Calu3 (cell line): Measurements from ENCODE around the gene CD274. TPM values are rescaled to one million over a fixed set of nuclear protein-coding genes. Genes with fewer than 3 reads are reported as not detected.

Experiments
- Bru-seq: library from RNA; stranded (reverse); fragments of 400-500 nt; gene quantifications from one replicate; lab custom pipeline; 2021; lab: Mats Ljungman, UMichigan
- BruChase-seq, 2 experiments: library from RNA; stranded (reverse); fragments of 400-500 nt; gene quantifications; one replicate each; lab custom pipeline; 2021; lab: Mats Ljungman, UMichigan
- BruUV-seq: library from RNA; stranded (reverse); fragments of 400-500 nt; replicated peaks from 2 replicates; lab custom pipeline; 2021; lab: Mats Ljungman, UMichigan
- CTCF ChIA-PET: fragments of 300-600 bp; sonication (Branson Sonifier 250); formaldehyde crosslinking; loops from one replicate; lab custom pipeline; 2022; ENCODE audit warnings: antibody characterized with exemption; lab: Charles Lee
- DNase-seq: peaks from one replicate; pipeline ENCODE4 v3.0.0; 2022
- H3K27ac Mint-ChIP-seq: one replicate; pipeline ENCODE4 v1.8.0; 2022; ENCODE audit warnings: mixed read lengths; ENCODE audit not compliant: unreplicated experiment
- H3K27me3 Mint-ChIP-seq: one replicate; pipeline ENCODE4 v1.8.0; 2022; ENCODE audit warnings: mixed read lengths; ENCODE audit not compliant: unreplicated experiment
- H3K36me3 Mint-ChIP-seq: one replicate; pipeline ENCODE4 v1.8.0; 2022; ENCODE audit warnings: mild to moderate bottlenecking, moderate library complexity, mixed read lengths; ENCODE audit not compliant: insufficient read depth, unreplicated experiment
- H3K4me1 Mint-ChIP-seq: one replicate; pipeline ENCODE4 v1.8.0; 2022; ENCODE audit warnings: mild to moderate bottlenecking, low read depth, mixed read lengths; ENCODE audit not compliant: unreplicated experiment
- H3K4me3 Mint-ChIP-seq: one replicate; pipeline ENCODE4 v1.8.0; 2022; ENCODE audit warnings: mild to moderate bottlenecking, low read depth, moderate library complexity, mixed read lengths; ENCODE audit not compliant: unreplicated experiment
- H3K9me3 Mint-ChIP-seq: one replicate; pipeline ENCODE4 v1.8.0; 2022; ENCODE audit warnings: low read depth, mixed read lengths; ENCODE audit not compliant: unreplicated experiment
- CTCF ChIP-seq: fragments of 200-600 bp; IDR thresholded peaks from one replicate; pipeline ENCODE4 v1.8.0; 2022; ENCODE audit warnings: antibody characterized with exemption; ENCODE audit not compliant: unreplicated experiment
- intact Hi-C: fragments of 100-400 bp; cut with micrococcal nuclease; formaldehyde crosslinking; loops from one replicate; pipeline ENCODE4 v1.10.0; 2022; ENCODE audit not compliant: unreplicated experiment
- long read RNA-seq: library from polyadenylated mRNA; stranded (forward); transcript quantifications from one replicate; pipeline ENCODE4 v2.0.0, GENCODE V29; 2022
- total RNA-seq: library from RNA; stranded (reverse); gene quantifications from 2 replicates; pipeline ENCODE4 v1.2.3, GENCODE V29; 2022

Gene CD274
- 1.9 and 3.6 TPM in 2 replicates for total RNA-seq
- Bru-seq, nascent RNA = percentile 57 among the genes with signal in this experiment
- BruChase-seq, experiment 1, labeled RNA remaining after a 6-hour chase = percentile 37 among the genes with signal in this experiment
- percentile 43 among the genes with signal in this experiment for BruChase-seq, experiment 2, labeled RNA remaining after a 2-hour chase
- long read RNA-seq = 0 reads

DNA sequence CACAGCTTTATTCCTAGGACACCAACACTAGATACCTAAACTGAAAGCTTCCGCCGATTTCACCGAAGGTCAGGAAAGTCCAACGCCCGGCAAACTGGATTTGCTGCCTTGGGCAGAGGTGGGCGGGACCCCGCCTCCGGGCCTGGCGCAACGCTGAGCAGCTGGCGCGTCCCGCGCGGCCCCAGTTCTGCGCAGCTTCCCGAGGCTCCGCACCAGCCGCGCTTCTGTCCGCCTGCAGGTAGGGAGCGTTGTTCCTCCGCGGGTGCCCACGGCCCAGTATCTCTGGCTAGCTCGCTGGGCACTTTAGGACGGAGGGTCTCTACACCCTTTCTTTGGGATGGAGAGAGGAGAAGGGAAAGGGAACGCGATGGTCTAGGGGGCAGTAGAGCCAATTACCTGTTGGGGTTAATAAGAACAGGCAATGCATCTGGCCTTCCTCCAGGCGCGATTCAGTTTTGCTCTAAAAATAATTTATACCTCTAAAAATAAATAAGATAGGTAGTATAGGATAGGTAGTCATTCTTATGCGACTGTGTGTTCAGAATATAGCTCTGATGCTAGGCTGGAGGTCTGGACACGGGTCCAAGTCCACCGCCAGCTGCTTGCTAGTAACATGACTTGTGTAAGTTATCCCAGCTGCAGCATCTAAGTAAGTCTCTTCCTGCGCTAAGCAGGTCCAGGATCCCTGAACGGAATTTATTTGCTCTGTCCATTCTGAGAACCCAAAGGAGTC, at the start of gene CD274:
Gene CD274, plus strand, starts transcription at position 184 of the 733 bp plus-strand sequence. CDS start 5,572 bp downstream, outside the sequence.
- CTCF ChIA-PET = interaction anchor here (0.6 to 1.3 kb wide), 6 partner anchors 9 to 1174 kb away, joined by 3 to 7 read pairs (median 4); no protein-coding TSS in a partner anchor
- no peaks in the 10 kb centered on the region for H3K9me3 Mint-ChIP-seq

DNA sequence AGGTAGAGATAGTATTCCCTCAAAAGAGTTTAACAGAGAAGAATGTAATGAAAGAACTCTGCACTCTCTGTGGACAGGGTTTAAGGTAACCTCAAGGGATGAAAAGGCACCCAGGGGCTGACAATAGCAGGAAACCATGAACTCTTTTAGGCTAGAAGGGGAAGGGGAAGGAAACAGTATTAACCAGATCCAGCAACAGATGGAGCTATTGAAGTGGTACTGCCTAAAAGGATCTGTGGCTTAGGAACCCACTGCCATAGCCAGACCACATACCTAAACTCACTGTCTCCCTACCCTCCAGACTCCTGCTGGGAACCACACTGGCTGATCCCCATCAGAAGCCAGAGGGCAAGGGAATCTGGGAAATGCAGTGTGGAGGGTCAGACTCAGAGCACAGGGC, 48.1 kb upstream of the CD274 start:
- no peaks in the 10 kb centered on the region for H3K9me3 Mint-ChIP-seq
- no TSS peak for BruUV-seq
- peaks cover 16% of the 10 kb centered on the region for H3K4me1 Mint-ChIP-seq
- CTCF ChIA-PET = no interaction called here
- H3K36me3 Mint-ChIP-seq = no peaks in the 10 kb centered on the region
- no peak overlapping the region for H3K27ac Mint-ChIP-seq
- DNase-seq = no peak
- H3K27me3 Mint-ChIP-seq = no peaks in the 10 kb centered on the region
- intact Hi-C loops = no loop called here
- TF ChIP-seq CTCF = no peak
- H3K4me3 Mint-ChIP-seq = no peak overlapping the region

More for the DNA sequence above, at the start of gene CD274:
- BruUV-seq = TSS peak; percentile 49
- DNase-seq = peak; percentile 90
- H3K36me3 Mint-ChIP-seq = peaks cover 7% of the 10 kb centered on the region
- H3K4me1 Mint-ChIP-seq = peaks cover 41% of the 10 kb centered on the region
- H3K27me3 Mint-ChIP-seq = no peaks in the 10 kb centered on the region
- intact Hi-C loops = loop anchor here (1.0 to 5.0 kb wide), 3 partner anchors 8 to 267 kb away; no protein-coding TSS in a partner anchor
- H3K27ac Mint-ChIP-seq = peak within 1 kb of the TSS; percentile 76
- no peak for TF ChIP-seq CTCF
- peak within 1 kb of the TSS; percentile 79 for H3K4me3 Mint-ChIP-seq

- Mint-ChIP-seq H3K27me3 (no peaks in the 10 kb centered on the region), H3K4me1 (peaks cover 13% of the 10 kb centered on the region), H3K4me3 (no peak overlapping the region), H3K36me3 (no peaks in the 10 kb centered on the region), H3K27ac (no peak overlapping the region), H3K9me3 (peaks cover 4% of the 10 kb centered on the region)
- DNase-seq = no peak
- intact Hi-C loops = no loop called here
- no TSS peak for BruUV-seq
- TF ChIP-seq CTCF = no peak
- CTCF ChIA-PET = no interaction called here
Measured at GRCh38 chr9:5408596-5408995, 41.7 kb upstream of the CD274 start.

DNA sequence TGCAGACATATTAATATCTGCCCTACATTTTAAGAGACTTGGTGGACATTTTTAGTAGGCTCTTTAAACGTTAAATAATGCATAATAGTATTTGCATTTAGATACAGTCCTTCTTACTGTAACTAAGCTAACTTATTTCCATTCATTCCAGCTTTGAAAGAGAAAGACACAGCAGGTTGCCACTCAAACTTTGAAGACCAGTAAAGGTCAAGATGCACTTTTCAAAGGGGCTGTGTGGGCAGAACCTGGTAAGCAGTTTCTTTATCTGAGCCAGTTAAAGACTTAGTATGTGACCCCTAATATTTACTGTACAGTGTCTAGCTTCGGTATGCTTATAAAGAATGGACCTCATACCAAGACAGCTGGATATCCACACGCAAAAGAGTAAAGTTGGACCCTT, 33.4 kb upstream of the CD274 start:
- Mint-ChIP-seq H3K27me3 (no peaks in the 10 kb centered on the region), H3K4me3 (no peak overlapping the region), H3K4me1 (no peaks in the 10 kb centered on the region), H3K9me3 (no peaks in the 10 kb centered on the region), H3K27ac (no peak overlapping the region), H3K36me3 (no peaks in the 10 kb centered on the region)
- BruUV-seq = no TSS peak
- CTCF ChIA-PET = interaction anchor here (0.5 kb wide), 1 partner anchor 203 kb away, joined by 4 read pairs; no protein-coding TSS in a partner anchor
- DNase-seq = no peak
- TF ChIP-seq CTCF = no peak
- intact Hi-C loops = no loop called here
